ENCODE results near the gene LMX1A.

The LMX1A gene

DNA sequence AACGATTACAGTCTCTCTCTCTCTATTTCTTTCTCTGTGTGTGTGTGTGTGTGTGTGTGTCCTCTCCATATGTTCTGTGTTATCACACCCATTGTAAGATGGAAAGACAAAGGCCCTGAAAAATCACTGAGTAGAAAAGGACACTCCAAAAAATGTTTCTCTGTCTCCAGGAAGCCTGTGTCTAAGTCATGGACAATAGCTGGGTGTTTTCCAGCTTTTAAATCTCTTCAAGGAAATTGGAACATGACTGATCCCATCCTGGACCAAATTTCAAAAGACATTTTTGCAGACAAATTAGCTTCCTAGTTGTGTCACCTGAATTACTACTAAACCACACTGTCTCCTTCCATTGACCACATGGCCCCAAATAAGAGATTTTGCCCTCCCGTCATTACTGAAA lies 31.0 kb upstream of the LMX1A start:
- peaks cover 87% of the 10 kb centered on the region for H3K27me3 ChIP-seq (ENCODE audit: insufficient read depth, low read length, poor library complexity, severe bottlenecking)
- H3K79me2 ChIP-seq (ENCODE audit: insufficient read depth, low read length), result no peaks in the 10 kb centered on the region
- no peak overlapping the region for H3K9ac ChIP-seq (ENCODE audit: low read depth, low read length, poor library complexity, severe bottlenecking)
- H3K9me2 ChIP-seq (replicated peaks; ENCODE audit: low read depth, low read length), result no peaks in the 10 kb centered on the region
- peaks cover 2% of the 10 kb centered on the region for H4K20me1 ChIP-seq (ENCODE audit: insufficient read depth, low read length, poor library complexity, severe bottlenecking)
- no peaks in the 10 kb centered on the region for H3F3A ChIP-seq (ENCODE audit: low read depth)
- H3K36me3 ChIP-seq (ENCODE audit: insufficient read depth, low read length), result no peaks in the 10 kb centered on the region
- no peaks in the 10 kb centered on the region for H3K4me1 ChIP-seq (ENCODE audit: insufficient read depth, low read length, poor library complexity, severe bottlenecking)
- TF ChIP-seq, protein P1, sequence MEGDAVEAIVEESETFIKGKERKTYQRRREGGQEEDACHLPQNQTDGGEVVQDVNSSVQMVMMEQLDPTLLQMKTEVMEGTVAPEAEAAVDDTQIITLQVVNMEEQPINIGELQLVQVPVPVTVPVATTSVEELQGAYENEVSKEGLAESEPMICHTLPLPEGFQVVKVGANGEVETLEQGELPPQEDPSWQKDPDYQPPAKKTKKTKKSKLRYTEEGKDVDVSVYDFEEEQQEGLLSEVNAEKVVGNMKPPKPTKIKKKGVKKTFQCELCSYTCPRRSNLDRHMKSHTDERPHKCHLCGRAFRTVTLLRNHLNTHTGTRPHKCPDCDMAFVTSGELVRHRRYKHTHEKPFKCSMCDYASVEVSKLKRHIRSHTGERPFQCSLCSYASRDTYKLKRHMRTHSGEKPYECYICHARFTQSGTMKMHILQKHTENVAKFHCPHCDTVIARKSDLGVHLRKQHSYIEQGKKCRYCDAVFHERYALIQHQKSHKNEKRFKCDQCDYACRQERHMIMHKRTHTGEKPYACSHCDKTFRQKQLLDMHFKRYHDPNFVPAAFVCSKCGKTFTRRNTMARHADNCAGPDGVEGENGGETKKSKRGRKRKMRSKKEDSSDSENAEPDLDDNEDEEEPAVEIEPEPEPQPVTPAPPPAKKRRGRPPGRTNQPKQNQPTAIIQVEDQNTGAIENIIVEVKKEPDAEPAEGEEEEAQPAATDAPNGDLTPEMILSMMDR (conservative IDR thresholded peaks at IDR 0.05; ENCODE audit: low read length), result no peak
- TF ChIP-seq EZH2phosphoT487 (IDR thresholded peaks at IDR 0.05; ENCODE audit: borderline replicate concordance), result no peak
- no peak overlapping the region for H3K4me2 ChIP-seq (ENCODE audit: low read depth, low read length, poor library complexity, severe bottlenecking)
- no peak overlapping the region for H2AFZ ChIP-seq (ENCODE audit: low read length)
- H3K4me3 ChIP-seq (ENCODE audit: low read length, poor library complexity, severe bottlenecking), result no peak overlapping the region
- H3K9me3 ChIP-seq (ENCODE audit: insufficient read depth, low read depth, low read length), result no peaks in the 10 kb centered on the region

DNA sequence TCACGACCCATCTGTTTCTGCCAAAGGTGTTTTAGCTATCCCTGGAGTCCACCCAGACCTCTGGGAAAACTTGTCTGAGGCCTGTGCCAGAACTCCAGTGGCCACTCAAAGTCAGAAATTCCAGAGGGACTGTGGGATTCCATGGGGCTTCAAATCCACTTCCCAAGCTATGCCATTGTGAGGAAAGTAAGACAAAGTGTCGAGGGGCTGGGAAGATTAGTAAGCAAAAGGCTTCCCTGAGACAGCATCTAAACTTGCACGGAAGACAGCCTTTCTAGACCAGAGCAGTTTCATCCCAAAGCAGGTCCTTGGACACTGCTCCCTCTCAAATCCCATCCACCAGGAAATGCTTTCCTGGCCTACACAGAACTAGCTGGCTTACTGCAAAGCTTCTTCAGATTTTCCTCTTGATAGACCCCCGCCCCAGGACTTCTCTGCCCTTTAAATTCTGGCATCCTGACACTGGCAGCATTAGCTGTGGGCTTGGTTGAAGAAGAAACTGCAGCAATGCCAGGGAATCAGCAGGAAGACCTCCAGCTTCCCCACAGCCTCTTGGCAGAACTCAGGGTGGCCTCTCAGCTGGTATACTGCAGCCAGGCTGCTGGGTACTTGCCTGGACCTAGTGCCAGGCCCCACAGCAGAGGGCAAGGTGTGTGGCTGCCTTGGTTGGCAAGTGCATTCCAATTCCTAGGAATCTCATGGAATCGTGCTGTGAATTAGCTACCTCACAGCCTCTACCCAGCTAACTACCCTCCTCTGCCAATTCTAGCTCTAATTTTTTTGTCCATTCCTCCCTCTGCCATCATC lies 27.3 kb upstream of the LMX1A start:
- H3K9ac ChIP-seq (ENCODE audit: low read depth, low read length, poor library complexity, severe bottlenecking), result no peak overlapping the region
- H3K9me2 ChIP-seq (replicated peaks; ENCODE audit: low read depth, low read length), result no peaks in the 10 kb centered on the region
- peaks cover 52% of the 10 kb centered on the region for H3K27me3 ChIP-seq (ENCODE audit: insufficient read depth, low read length, poor library complexity, severe bottlenecking)
- H3F3A ChIP-seq (ENCODE audit: low read depth), result no peaks in the 10 kb centered on the region
- H2AFZ ChIP-seq (ENCODE audit: low read length), result no peak overlapping the region
- no peaks in the 10 kb centered on the region for H4K20me1 ChIP-seq (ENCODE audit: insufficient read depth, low read length, poor library complexity, severe bottlenecking)
- no peaks in the 10 kb centered on the region for H3K9me3 ChIP-seq (ENCODE audit: insufficient read depth, low read depth, low read length)
- TF ChIP-seq EZH2phosphoT487 (IDR thresholded peaks at IDR 0.05; ENCODE audit: borderline replicate concordance), result no peak
- TF ChIP-seq, protein P1 (conservative IDR thresholded peaks at IDR 0.05; ENCODE audit: low read length), result no peak
- H3K4me1 ChIP-seq (ENCODE audit: insufficient read depth, low read length, poor library complexity, severe bottlenecking), result no peaks in the 10 kb centered on the region
- no peak overlapping the region for H3K4me2 ChIP-seq (ENCODE audit: low read depth, low read length, poor library complexity, severe bottlenecking)
- no peaks in the 10 kb centered on the region for H3K36me3 ChIP-seq (ENCODE audit: insufficient read depth, low read length)
- H3K79me2 ChIP-seq (ENCODE audit: insufficient read depth, low read length), result no peaks in the 10 kb centered on the region
- no peak overlapping the region for H3K4me3 ChIP-seq (ENCODE audit: low read length, poor library complexity, severe bottlenecking)

DNA sequence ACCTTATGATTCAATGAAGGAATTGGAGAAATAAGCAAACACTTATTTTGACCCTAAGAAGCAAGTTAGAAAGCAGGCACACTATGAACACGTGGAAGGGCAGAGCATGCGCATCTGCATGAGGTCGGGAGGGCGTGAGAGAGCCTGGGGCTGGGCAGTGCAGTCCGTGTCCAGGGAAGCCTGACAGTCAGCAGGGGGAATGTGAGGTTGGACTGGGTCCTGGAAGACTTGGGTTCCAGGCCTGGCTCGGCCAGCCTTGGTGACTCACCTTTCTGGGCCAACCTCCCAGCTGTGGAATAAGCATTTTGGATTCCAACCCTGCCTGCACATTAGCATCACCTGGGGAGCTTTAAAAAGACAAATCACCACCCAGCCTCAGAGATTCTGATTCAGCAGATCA lies 26.6 kb upstream of the LMX1A start:
- no peaks in the 10 kb centered on the region for H3K79me2 ChIP-seq (ENCODE audit: insufficient read depth, low read length)
- no peaks in the 10 kb centered on the region for H3K9me3 ChIP-seq (ENCODE audit: insufficient read depth, low read depth, low read length)
- no peaks in the 10 kb centered on the region for H4K20me1 ChIP-seq (ENCODE audit: insufficient read depth, low read length, poor library complexity, severe bottlenecking)
- no peak overlapping the region for H3K9ac ChIP-seq (ENCODE audit: low read depth, low read length, poor library complexity, severe bottlenecking)
- TF ChIP-seq EZH2phosphoT487 (IDR thresholded peaks at IDR 0.05; ENCODE audit: borderline replicate concordance), result no peak
- TF ChIP-seq, protein P1 (conservative IDR thresholded peaks at IDR 0.05; ENCODE audit: low read length), result no peak
- no peaks in the 10 kb centered on the region for H3K36me3 ChIP-seq (ENCODE audit: insufficient read depth, low read length)
- no peaks in the 10 kb centered on the region for H3F3A ChIP-seq (ENCODE audit: low read depth)
- no peaks in the 10 kb centered on the region for H3K4me1 ChIP-seq (ENCODE audit: insufficient read depth, low read length, poor library complexity, severe bottlenecking)
- peaks cover 44% of the 10 kb centered on the region for H3K27me3 ChIP-seq (ENCODE audit: insufficient read depth, low read length, poor library complexity, severe bottlenecking)
- H2AFZ ChIP-seq (ENCODE audit: low read length), result no peak overlapping the region
- no peaks in the 10 kb centered on the region for H3K9me2 ChIP-seq (replicated peaks; ENCODE audit: low read depth, low read length)
- H3K4me3 ChIP-seq (ENCODE audit: low read length, poor library complexity, severe bottlenecking), result no peak overlapping the region
- no peak overlapping the region for H3K4me2 ChIP-seq (ENCODE audit: low read depth, low read length, poor library complexity, severe bottlenecking)
